HL-60 (cell line): ENCODE data around the gene NAALADL2.

Experiments
- POLR2AphosphoS5 ChIP-seq: IDR thresholded peaks from 2 replicates; pipeline ENCODE4 v1.6.1; 2012; ENCODE audit warnings: low read depth
- TF ChIP-seq, protein P1 (sequence below): IDR thresholded peaks from one replicate; pipeline ENCODE4 v1.5.1; 2011; ENCODE audit warnings: low read length, control low read depth, inconsistent platforms; ENCODE audit not compliant: insufficient read depth

DNA sequence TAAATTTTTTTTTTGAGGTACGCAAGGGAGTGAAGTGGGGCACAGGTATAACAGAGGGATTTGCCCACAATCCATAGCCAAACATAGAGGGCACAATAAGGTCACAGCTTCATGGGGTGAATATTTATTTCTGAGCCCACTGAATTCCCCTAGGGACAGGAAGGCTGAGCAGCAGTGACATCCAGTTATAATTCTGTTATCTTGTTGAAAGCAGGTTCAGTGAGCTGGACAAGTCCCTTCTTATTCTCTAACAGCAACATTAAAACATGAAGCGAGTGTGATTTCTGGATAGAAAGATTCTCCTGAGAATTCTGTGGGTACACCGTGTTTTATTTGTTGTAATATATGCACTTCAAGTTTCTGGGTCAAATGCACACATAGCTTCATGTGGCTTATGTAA, 538.2 kb downstream of the NAALADL2 start:
- no peak for TF ChIP-seq POLR2AphosphoS5
- TF ChIP-seq, protein P1, sequence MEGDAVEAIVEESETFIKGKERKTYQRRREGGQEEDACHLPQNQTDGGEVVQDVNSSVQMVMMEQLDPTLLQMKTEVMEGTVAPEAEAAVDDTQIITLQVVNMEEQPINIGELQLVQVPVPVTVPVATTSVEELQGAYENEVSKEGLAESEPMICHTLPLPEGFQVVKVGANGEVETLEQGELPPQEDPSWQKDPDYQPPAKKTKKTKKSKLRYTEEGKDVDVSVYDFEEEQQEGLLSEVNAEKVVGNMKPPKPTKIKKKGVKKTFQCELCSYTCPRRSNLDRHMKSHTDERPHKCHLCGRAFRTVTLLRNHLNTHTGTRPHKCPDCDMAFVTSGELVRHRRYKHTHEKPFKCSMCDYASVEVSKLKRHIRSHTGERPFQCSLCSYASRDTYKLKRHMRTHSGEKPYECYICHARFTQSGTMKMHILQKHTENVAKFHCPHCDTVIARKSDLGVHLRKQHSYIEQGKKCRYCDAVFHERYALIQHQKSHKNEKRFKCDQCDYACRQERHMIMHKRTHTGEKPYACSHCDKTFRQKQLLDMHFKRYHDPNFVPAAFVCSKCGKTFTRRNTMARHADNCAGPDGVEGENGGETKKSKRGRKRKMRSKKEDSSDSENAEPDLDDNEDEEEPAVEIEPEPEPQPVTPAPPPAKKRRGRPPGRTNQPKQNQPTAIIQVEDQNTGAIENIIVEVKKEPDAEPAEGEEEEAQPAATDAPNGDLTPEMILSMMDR = no peak
